GM12891 (cell line): ENCODE data around the gene OR9Q1.

Experiments used
- POLR2A ChIP-seq: IDR thresholded peaks from 2 replicates; pipeline ENCODE4 v1.6.1; 2011; ENCODE audit warnings: low read depth, low read length, control low read depth
- POU2F2 ChIP-seq: IDR thresholded peaks from 2 replicates; pipeline ENCODE4 v1.6.1; 2011; ENCODE audit warnings: low read depth, mild to moderate bottlenecking, control low read depth, low read length, moderate library complexity
- TAF1 ChIP-seq: IDR thresholded peaks from 2 replicates; pipeline ENCODE4 v1.6.1; 2011; ENCODE audit warnings: low read depth, low read length, control low read depth

GRCh38 chr11:58003036-58003435, 20.6 kb upstream of the OR9Q1 start:
- TF ChIP-seq POLR2A (no peak), TAF1 (no peak), POU2F2 (no peak)
